Skeletal muscle tissue (tissue), 4 donors: ENCODE measurements around the gene OLIG2. TPM values are rescaled to one million over a fixed set of nuclear protein-coding genes. Genes with fewer than 3 reads are reported as not detected.

ENCODE experiments used
- H3K27ac ChIP-seq: one replicate; pipeline ENCODE4 v1.7.0; 2013; ENCODE audit warnings: mild to moderate bottlenecking, low read depth, low read length, inconsistent platforms
- H3K27me3 ChIP-seq, 3 donors: one replicate each; pipeline ENCODE4 v1.7.0; 2013; ENCODE audit warnings: low read length in 3 of 3; ENCODE audit not compliant: control insufficient read depth in 3 of 3, insufficient read depth in 3 of 3
- H3K36me3 ChIP-seq, 3 donors: one replicate each; pipeline ENCODE4 v1.7.0; 2013; ENCODE audit warnings: low read length in 3 of 3; ENCODE audit not compliant: control insufficient read depth in 3 of 3, insufficient read depth in 3 of 3
- H3K4me1 ChIP-seq, 3 donors: one replicate each; pipeline ENCODE4 v1.7.0; 2013; ENCODE audit warnings: low read length in 3 of 3, mild to moderate bottlenecking in 3 of 3; ENCODE audit not compliant: control insufficient read depth in 3 of 3, insufficient read depth in 3 of 3
- H3K4me3 ChIP-seq, 3 donors: one replicate each; pipeline ENCODE4 v1.7.0; 2013; ENCODE audit warnings: low read length in 3 of 3
- H3K9ac ChIP-seq, 3 donors: one replicate each; pipeline ENCODE4 v1.7.0; 2013; ENCODE audit warnings: low read length in 3 of 3, mild to moderate bottlenecking in 3 of 3, moderate library complexity in 2 of 3, low read depth in 1 of 3
- H3K9me3 ChIP-seq, 3 donors: one replicate each; pipeline ENCODE4 v1.7.0; 2013; ENCODE audit warnings: low read length in 3 of 3; ENCODE audit not compliant: control insufficient read depth in 3 of 3
- total RNA-seq: library from RNA; depleted of rRNA; stranded (reverse); fragments of >200 nt; gene quantifications from one replicate; pipeline ENCODE4 v1.2.3, GENCODE V29; 2014
- donor health status: Osteomylitis.

Gene OLIG2
- total RNA-seq, 1 donor from 2014 or later: not detected

DNA sequence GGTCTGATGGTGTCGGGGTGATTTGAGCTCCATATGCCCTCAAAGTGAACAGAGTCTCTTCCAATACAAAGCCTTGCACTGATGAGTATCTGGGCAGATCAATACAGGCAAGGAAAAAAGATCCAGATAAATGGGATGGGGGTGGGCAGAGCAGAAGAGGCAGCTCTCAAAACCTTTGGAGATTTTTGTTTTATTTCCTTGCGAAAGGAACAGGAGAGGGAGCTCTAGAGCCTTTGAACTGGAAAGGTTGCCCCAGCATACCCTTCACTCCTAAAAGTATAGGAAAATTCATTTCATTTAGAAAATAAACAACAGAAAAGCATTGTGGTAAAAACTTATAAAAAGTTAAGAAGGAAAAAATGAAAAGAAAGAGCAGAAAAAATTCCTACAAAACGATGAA, 31.4 kb upstream of the OLIG2 start:
- Histone ChIP-seq H3K27ac (no peak overlapping the region), H3K36me3 (no peaks in the 10 kb centered on the region), H3K9ac (no peak overlapping the region), H3K4me1 (no peaks in the 10 kb centered on the region), H3K27me3 (peaks cover 6 to 12% (median 8%) of the 10 kb centered on the region in 3 donors), H3K4me3 (no peak overlapping the region), H3K9me3 (no peaks in the 10 kb centered on the region)

DNA sequence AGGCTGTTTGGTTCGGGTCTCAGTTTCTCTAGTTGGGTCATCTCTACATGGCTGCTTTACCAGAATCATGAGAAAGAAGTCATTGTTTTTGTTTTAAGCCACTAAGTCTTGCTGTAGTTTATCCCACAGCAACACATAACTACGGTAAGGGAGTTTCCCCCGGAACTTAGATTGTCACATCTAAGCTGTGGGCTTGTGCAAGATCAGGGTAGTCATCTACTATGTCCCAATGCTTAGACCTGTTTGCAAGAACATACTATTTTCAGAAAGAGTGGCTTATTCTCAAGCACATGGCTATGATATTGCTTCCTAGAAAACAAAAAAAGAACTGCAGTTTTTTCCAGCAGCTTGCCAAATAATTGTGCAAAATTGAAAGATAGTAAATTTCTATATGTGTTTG, 18.0 kb upstream of the OLIG2 start:
- H3K27me3 ChIP-seq: peaks cover 2 to 10% (median 7%) of the 10 kb centered on the region in 3 donors
- H3K4me1 ChIP-seq: no peaks in the 10 kb centered on the region
- H3K27ac ChIP-seq: no peak overlapping the region

DNA sequence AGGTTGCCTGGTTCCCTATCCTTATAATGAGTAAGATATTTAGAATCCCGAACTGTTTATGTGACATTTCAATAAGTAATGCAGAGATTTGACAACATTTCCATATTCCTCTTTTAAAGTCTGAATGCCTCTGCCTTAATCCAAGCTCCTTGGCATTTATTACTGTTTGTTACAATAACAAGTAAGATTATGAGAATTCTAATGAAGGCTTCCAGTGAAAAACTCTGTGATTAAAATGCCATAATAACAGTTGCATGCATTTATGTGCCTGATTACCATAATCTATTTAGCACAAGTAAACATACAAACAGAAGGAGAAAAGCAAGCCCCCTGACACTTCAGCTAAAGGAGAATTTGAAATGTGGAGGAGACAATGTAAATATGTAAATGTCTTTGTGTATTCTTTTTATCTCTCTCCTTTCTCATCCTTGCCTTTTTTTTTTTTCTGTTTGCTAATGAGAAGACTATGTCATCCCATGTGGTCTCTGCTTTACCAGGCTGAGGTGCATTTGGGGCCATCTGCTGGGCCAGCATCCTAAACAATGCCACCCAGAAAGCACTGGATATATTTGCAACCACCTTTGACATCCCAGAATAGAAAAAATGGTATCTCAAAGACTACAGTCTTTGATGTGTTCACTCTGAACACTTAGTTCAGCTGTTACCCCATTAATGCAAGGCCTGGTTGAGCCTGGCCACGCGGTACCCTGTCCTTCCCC, 17.2 kb upstream of the OLIG2 start:
- Histone ChIP-seq H3K9me3 (no peaks in the 10 kb centered on the region), H3K4me3 (no peak overlapping the region), H3K36me3 (no peaks in the 10 kb centered on the region), H3K4me1 (no peaks in the 10 kb centered on the region), H3K27me3 (peaks cover 2 to 10% (median 8%) of the 10 kb centered on the region in 3 donors), H3K27ac (no peak overlapping the region), H3K9ac (no peak overlapping the region)

More for the DNA sequence above, 18.0 kb upstream of the OLIG2 start:
- Histone ChIP-seq H3K9me3 (no peaks in the 10 kb centered on the region), H3K9ac (no peak overlapping the region), H3K4me3 (no peak overlapping the region), H3K36me3 (no peaks in the 10 kb centered on the region)

DNA sequence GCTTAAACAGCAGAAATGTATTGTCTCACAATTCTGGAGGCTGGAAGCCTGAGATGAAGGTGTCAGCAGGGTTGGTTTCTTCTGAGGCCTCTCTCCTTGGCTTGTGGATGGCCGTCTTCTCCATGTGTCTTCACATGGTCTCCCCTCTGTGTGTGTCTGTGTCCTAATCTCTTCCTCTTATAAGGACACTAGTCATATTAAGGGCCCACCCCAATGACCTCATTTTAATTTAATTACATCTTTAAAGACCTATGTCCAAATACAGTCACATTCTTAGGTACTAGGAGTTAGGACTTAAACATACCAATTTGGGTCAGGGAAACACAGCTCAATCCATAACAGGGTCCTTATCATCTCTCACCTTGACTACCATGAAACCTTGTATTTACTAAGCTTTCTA, 14.8 kb upstream of the OLIG2 start:
- no peak overlapping the region for H3K27ac ChIP-seq
- peaks cover 0 to 2% (median 0%) of the 10 kb centered on the region in 3 donors for H3K9me3 ChIP-seq
- H3K4me3 ChIP-seq: no peak overlapping the region
- no peak overlapping the region for H3K9ac ChIP-seq
- peaks cover 10 to 19% (median 14%) of the 10 kb centered on the region in 3 donors for H3K27me3 ChIP-seq
- H3K4me1 ChIP-seq: no peaks in the 10 kb centered on the region
- no peaks in the 10 kb centered on the region for H3K36me3 ChIP-seq

DNA sequence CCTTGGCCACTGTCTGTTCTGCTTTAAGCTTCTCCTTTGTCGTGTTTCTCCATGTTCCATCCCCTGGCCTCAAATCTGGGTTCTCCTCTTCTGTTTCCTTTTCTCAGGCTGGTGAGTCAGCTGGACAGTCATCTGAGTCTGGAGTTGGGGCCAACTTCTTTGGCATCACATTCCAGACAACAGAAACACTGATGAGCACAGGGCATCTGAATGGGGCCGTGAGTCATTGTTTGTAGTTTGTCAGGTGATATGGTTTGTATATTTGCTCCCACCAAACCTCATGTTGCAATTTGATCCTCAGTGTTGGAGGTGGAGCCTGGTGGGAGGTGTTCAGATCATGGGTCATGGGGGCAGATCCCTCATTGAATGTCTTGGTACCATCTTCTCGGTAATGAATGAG, 14.3 kb upstream of the OLIG2 start:
- Histone ChIP-seq H3K9ac (no peak overlapping the region), H3K27me3 (peaks cover 10 to 18% (median 11%) of the 10 kb centered on the region in 3 donors), H3K4me3 (no peak overlapping the region), H3K9me3 (peaks cover 0 to 2% (median 0%) of the 10 kb centered on the region in 3 donors), H3K4me1 (no peaks in the 10 kb centered on the region), H3K27ac (no peak overlapping the region), H3K36me3 (no peaks in the 10 kb centered on the region)

DNA sequence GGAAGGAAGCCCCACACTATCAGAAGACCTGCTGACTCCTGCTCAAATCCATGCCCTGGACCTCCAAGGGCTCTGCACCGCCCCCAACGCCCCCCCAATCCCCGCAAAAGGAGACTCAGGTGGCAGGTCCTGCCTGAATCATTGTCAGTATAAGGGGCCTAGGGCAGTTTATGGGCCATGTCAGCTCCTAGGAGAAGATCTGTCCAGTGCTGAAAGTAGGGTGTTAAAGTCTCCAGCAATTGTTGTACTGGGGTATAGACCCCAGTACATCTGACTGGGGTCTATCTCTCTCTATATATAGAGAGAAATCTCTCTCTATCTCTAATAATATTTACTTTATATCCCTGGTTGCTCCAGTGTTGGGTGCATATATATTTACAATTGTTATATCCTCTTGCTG, 12.1 kb upstream of the OLIG2 start:
- Histone ChIP-seq H3K4me3 (no peak overlapping the region), H3K9ac (no peak overlapping the region), H3K27me3 (peaks cover 12 to 32% (median 19%) of the 10 kb centered on the region in 3 donors), H3K9me3 (peaks cover 0 to 2% (median 0%) of the 10 kb centered on the region in 3 donors), H3K36me3 (no peaks in the 10 kb centered on the region), H3K4me1 (no peaks in the 10 kb centered on the region), H3K27ac (no peak overlapping the region)

DNA sequence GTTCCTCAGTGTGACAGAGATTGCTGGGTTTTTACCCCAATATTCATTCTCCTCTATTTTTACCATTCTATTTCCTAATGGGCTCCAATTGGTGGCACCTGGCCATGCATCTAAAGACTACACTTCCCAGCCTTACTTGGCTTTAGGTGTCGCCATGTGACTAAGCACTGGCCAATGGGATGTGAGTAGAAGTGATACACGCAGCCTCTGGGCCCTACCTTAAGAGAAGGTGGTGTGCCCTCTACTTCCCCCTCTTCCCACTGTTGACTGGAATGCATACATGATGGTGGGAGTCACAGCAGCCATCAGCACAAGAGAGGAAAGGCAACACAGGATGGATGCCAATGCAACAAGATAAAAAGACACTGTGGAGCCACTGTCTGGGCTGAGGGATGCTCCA, 11.4 kb upstream of the OLIG2 start:
- Histone ChIP-seq H3K4me1 (no peaks in the 10 kb centered on the region), H3K36me3 (no peaks in the 10 kb centered on the region), H3K9me3 (peaks cover 0 to 2% (median 0%) of the 10 kb centered on the region in 3 donors), H3K27ac (no peak overlapping the region), H3K9ac (no peak overlapping the region), H3K27me3 (peaks cover 19 to 38% (median 24%) of the 10 kb centered on the region in 3 donors), H3K4me3 (no peak overlapping the region)

DNA sequence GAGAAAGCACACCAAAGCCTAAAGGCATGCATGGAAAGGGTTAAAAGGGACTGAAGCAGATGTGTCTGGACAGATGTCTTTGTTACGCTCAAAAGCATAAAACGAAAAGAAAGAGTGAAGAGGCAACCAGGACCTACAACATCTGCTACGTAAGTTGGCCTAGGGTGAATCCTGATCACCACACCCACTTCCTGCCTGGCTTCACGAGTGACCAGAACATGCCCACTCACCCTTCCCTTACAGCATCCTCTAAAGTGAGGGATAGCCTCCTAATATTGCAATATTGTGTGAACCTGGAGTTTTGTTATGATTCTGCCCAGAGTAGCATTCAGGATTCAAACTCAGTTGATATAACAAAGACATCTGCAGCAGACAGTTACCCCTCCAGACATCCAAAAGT, 10.6 kb upstream of the OLIG2 start:
- Histone ChIP-seq H3K27ac (no peak overlapping the region), H3K27me3 (peaks cover 25 to 46% (median 27%) of the 10 kb centered on the region in 3 donors), H3K4me3 (no peak overlapping the region), H3K9me3 (peaks cover 0 to 2% (median 0%) of the 10 kb centered on the region in 3 donors), H3K36me3 (no peaks in the 10 kb centered on the region), H3K9ac (no peak overlapping the region), H3K4me1 (peaks cover 0 to 4% (median 1%) of the 10 kb centered on the region in 3 donors)

DNA sequence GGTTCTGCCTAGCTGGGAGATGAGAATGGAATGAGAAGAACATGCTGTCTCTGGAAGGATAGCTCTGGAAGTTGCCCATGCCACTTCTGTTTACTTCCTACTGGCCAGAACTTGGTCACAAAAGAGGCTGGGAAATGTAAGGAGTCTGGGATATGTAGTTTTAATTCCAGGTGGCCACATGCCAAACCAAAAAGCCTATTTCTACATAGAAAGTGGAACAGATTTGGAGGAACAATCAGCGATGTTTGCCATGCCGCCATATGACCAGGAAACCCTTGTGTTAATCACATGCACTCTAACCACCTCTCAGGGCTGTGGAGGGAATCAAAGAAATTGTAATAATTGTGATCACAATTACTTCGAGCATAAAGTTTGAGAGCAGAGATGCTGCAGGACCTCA, 10.0 kb upstream of the OLIG2 start:
- H3K27me3 ChIP-seq: peaks cover 31 to 49% (median 32%) of the 10 kb centered on the region in 3 donors
- H3K9ac ChIP-seq: no peak overlapping the region
- peaks cover 0 to 2% (median 0%) of the 10 kb centered on the region in 3 donors for H3K9me3 ChIP-seq
- H3K27ac ChIP-seq: no peak overlapping the region
- H3K4me3 ChIP-seq: no peak overlapping the region
- H3K36me3 ChIP-seq: no peaks in the 10 kb centered on the region
- H3K4me1 ChIP-seq: peaks cover 0 to 4% (median 4%) of the 10 kb centered on the region in 3 donors

DNA sequence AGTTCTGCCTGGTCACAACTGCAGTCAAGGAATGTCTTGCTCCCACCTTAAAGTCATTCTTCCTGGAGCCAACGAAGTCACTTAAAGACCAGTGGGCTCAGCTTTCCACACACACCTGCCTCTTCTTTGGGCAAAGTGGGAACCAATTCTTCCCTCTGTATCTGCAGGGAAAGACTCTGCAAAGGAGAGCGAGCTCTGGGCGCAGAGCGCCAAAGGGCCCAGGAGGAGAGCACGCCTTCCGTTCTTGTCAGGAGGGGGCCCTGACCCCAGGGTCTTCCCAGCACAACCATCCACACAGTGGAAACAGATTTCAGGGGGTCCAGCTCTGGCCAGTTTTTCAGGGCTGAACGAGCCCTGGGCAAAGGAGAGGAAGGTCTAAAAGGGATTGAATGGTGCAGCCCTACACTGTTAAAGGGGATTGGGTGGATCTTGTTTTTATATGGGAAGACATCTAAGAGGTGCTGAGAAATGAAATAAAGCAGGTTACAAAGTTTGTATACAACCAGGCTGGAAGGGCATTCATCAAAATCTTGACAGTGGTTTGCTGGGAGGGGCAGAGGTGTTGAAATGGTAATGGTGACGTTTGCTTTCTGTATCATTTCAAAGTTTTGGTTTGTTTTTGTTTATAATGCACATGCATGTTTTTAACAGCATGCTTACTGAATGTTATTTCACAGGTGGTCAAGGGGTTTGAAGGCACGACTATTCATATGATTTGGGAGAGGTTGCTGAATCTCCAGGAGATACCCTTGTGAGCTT, 6.8 kb upstream of the OLIG2 start:
- Histone ChIP-seq H3K9me3 (peaks cover 0 to 2% (median 0%) of the 10 kb centered on the region in 3 donors), H3K9ac (no peak overlapping the region), H3K4me1 (peaks cover 13 to 17% (median 13%) of the 10 kb centered on the region in 3 donors), H3K27ac (no peak overlapping the region), H3K4me3 (no peak overlapping the region), H3K27me3 (peaks cover 58 to 76% (median 61%) of the 10 kb centered on the region in 3 donors), H3K36me3 (no peaks in the 10 kb centered on the region)
